Superior temporal gyrus (tissue), 1 donor: ENCODE measurements around the gene ERVW-1.

Experiments used
- DNase-seq: peaks from one replicate; pipeline ENCODE4 v3.0.0-alpha.2; 2016; ENCODE audit errors: extremely low spot score

Gene ERVW-1

DNA sequence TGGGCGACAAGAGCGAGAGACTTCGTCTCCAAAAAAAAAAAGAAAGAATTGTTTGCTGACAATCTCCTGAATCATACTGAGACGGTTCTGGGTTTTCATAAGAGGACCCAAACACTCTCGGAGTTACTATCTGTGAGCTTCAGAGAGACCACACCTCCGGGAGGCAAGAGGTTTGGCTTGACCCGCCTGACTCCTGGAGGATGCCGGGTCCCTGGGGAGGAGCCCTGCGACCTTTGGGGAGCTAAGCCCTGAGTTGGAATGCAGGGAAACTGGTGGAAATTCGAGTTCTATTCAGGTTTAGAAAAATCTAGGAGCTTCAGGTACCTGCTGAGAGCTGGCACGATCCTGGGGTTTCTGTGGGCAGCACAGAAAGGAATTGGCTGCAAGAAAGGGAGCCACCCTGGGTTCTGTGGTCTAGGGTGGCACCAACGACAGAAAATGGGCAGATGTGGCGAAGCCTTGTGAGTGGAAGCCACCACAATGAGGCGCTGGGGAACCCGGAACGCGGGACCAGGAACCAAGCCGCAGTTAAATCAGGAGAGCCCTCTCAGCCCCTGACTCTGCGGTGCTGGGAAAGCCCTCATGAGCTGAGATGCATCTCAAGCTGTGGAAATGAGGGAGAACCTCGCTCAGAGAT is 52.3 kb downstream of the ERVW-1 start:
- no peak for DNase-seq

- no peak for DNase-seq
Observed at GRCh38 chr7:92423710-92424131, 54.0 kb downstream of the ERVW-1 start.

DNA sequence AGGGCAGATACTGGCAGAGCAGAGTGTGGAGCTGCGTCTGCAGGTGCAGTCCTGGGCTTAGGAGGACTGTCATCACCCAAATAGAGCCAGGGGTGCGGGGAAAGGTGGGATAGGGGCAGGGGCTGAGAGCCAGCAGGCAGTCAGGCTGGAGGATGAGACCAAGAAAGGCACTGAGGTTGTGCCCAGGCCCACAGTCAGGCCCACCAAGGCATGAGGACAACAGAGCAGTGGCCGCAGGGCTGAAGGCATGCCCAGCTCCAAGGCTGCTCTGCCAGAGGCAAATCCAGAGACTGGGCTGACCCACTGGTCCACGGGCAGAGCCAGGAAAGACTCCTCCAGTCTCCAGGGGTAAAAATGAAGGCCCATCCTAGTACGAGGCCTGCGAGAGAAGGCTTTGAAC is 54.8 kb downstream of the ERVW-1 start:
- no peak for DNase-seq

- DNase-seq, result no peak
Observed at GRCh38 chr7:92421676-92422435, 55.9 kb downstream of the ERVW-1 start.
